Stimulated activated memory B cell treated with anti-CD40 and anti-IgM and Interleukin-4, amounts not matched to agents 10 μg/mL and 1 μg/mL and 100 μg/mL, for 72 hours (primary cell): ENCODE data around the gene BLNK.
A peak's percentile ranks its signal among the peaks of the same experiment; 100 is the strongest.
"Not testable (repeated sequence)": the region's sequence is repeated elsewhere in the genome, so short reads cannot be mapped to it uniquely, and the experiment has no call there.

Experiments used
- ATAC-seq: fragments of 150-1000 bp; cut with Tn5 transposase; 2 replicates; pipeline ENCODE4 v1.10.0; 2021
- H3K27ac Mint-ChIP-seq: one replicate; pipeline ENCODE4 v1.8.0; 2022; ENCODE audit warnings: mild to moderate bottlenecking, mixed read lengths
- H3K27me3 Mint-ChIP-seq: one replicate; pipeline ENCODE4 v1.8.0; 2022; ENCODE audit warnings: mixed read lengths
- H3K36me3 Mint-ChIP-seq: one replicate; pipeline ENCODE4 v1.8.0; 2022; ENCODE audit warnings: mixed read lengths
- H3K4me1 Mint-ChIP-seq: one replicate; pipeline ENCODE4 v1.8.0; 2022; ENCODE audit warnings: mixed read lengths
- H3K4me3 Mint-ChIP-seq: one replicate; pipeline ENCODE4 v1.8.0; 2022; ENCODE audit warnings: mild to moderate bottlenecking, moderate library complexity, mixed read lengths
- H3K9me3 Mint-ChIP-seq: one replicate; pipeline ENCODE4 v1.8.0; 2022; ENCODE audit warnings: mixed read lengths

Gene BLNK

DNA sequence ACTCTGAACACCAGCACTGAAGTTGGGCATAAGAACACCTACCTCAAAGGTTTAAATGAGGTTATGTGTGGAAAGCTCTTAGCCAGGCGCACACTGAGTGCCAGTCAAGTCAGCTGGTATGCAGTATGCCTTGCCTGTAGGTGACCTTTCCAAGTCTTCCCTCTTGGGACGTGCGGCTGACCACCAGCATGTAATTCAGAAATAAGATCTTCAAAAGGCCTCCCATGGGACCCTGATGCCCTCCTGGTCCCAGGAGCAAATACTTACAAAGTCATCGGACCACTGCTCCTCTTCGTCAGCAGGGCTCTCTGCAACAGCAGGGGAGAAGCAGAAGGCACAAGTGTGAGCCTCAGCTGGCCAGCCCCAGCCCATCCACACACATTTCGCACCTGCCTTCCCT, 40.8 kb downstream of the BLNK start:
- peaks cover 49% of the 10 kb centered on the region for H3K36me3 Mint-ChIP-seq
- H3K4me1 Mint-ChIP-seq: peaks cover 55% of the 10 kb centered on the region
- H3K4me3 Mint-ChIP-seq: peak overlapping the region; percentile 10
- H3K27ac Mint-ChIP-seq: peak overlapping the region; percentile 79
- no peaks in the 10 kb centered on the region for H3K9me3 Mint-ChIP-seq
- peak; percentile 94 for ATAC-seq
- no peaks in the 10 kb centered on the region for H3K27me3 Mint-ChIP-seq

DNA sequence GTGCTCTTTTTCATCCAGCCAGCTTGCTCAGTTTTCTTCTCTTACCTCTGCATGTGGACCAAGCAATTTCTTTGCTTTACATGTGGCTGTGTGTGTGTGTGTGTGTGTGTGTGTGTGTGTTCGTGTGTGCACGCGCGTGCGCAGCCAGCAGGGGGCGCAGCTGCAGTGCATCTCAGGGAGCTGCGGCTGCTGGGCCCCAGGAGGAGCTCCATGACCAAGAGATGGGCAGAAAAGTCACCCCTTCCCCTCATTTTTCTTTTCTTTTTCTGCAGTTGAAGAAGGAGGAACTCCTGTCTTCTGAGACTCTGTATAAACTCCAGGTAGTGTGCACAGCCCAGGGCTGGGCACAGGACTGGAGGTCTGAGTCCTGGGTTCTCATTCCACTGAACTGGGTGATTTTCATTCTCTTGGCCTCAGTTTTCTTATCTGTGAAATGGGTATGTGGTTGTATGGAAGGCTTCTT, 41.8 kb downstream of the BLNK start:
- H3K4me3 Mint-ChIP-seq: peak overlapping the region; percentile 34
- peaks cover 43% of the 10 kb centered on the region for H3K36me3 Mint-ChIP-seq
- H3K9me3 Mint-ChIP-seq: no peaks in the 10 kb centered on the region
- peak overlapping the region; percentile 79 for H3K27ac Mint-ChIP-seq
- ATAC-seq: peak; percentile 75
- H3K4me1 Mint-ChIP-seq: peaks cover 46% of the 10 kb centered on the region
- H3K27me3 Mint-ChIP-seq: no peaks in the 10 kb centered on the region

DNA sequence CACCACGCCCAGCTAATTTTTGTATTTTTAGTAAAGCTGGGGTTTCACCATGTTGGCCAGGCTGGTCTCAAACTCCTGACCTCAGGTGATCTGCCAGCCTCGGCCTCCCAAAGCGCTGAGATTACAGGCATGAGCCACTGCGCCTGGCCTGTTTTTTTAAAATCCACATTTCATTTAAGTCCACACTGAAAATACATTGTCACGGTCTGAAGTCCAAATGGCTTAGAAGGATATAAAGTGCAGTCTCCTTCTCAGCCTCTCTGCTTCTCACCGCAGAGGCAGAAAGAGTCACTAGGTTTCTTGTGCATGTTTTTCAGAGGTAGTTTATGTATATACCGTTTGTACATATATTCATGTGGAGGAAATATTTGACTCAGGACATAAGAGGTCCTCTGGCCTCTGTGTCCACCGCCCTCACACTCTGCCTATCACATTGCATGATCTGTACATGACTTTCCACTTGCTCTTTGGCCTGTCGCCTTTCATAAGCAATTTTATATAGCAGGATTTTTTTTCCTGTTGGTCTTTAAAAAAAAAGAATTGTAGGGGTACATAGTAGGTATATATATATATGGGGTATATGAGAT, 42.9 kb downstream of the BLNK start:
- Mint-ChIP-seq H3K9me3 (no peaks in the 10 kb centered on the region), H3K4me1 (peaks cover 35% of the 10 kb centered on the region), H3K27ac (no peak overlapping the region), H3K27me3 (no peaks in the 10 kb centered on the region), H3K4me3 (no peak overlapping the region), H3K36me3 (peaks cover 42% of the 10 kb centered on the region)
- ATAC-seq: no peak

DNA sequence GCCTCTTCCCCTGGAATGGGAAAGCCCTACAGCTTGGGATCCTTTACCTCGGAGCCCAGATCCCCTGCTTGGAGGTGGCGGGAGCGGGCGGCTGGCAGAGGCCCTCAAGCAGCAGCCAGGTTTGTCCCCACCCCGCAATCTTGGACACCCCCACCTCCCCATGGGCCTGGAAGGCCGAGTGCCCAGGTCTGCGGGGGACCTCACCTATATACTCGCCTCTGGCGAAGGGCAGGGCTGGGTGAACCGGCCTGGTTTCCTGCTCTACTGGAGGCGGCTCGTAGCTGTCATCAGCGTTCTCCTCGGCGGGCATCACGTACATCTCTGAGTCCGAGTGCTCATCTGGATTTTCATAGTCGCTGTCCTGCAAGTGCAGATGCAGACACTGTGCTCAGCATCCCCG, 44.2 kb downstream of the BLNK start:
- H3K4me3 Mint-ChIP-seq: no peak overlapping the region
- H3K27me3 Mint-ChIP-seq: no peaks in the 10 kb centered on the region
- no peak for ATAC-seq
- H3K36me3 Mint-ChIP-seq: peaks cover 49% of the 10 kb centered on the region
- H3K4me1 Mint-ChIP-seq: peaks cover 34% of the 10 kb centered on the region
- no peaks in the 10 kb centered on the region for H3K9me3 Mint-ChIP-seq
- no peak overlapping the region for H3K27ac Mint-ChIP-seq

DNA sequence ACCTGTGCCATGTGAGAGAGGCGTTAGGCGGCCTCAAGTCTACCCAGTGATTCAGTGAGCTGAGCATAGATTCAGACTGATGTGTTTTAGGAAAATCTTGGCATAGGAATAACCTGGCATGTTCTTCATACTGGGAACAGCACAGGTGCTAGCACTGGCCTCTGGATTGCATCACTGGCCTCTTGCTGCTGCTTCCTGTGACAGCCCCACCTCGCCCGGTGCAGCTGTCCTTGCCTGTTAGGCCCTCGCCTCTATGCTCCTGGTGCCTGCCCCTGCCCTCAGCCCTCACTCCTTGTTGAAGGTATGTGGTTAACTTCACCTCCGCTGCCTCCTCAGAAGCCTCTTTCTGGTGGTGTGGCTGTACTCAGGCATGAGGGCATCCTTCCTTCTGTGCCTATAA, 46.2 kb downstream of the BLNK start:
- H3K27ac Mint-ChIP-seq: no peak overlapping the region
- no peaks in the 10 kb centered on the region for H3K27me3 Mint-ChIP-seq
- H3K9me3 Mint-ChIP-seq: no peaks in the 10 kb centered on the region
- H3K4me1 Mint-ChIP-seq: peaks cover 19% of the 10 kb centered on the region
- H3K4me3 Mint-ChIP-seq: no peak overlapping the region
- no peak for ATAC-seq
- H3K36me3 Mint-ChIP-seq: peaks cover 62% of the 10 kb centered on the region

DNA sequence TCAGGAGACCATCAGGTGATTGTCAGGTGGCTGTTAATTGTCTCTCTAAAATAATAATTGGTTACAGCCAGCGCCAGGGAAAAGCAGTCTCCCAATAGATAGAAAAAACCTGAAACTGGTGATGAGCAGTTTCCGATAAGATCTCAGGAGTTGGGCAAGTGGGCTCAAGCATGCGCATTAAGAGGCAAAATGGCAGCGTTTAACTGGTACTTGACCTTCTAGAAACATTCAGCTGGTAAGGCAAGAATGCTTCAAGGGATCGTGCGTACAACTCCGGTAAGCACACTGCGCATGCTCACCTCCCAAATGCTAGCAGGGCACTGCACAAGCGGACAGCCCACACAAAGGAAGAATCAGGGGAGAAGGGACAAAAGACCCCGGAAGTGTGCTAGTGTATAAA, 48.5 kb downstream of the BLNK start:
- peak overlapping the region; percentile 58 for H3K27ac Mint-ChIP-seq
- no peaks in the 10 kb centered on the region for H3K9me3 Mint-ChIP-seq
- peaks cover 9% of the 10 kb centered on the region for H3K4me1 Mint-ChIP-seq
- ATAC-seq: no peak
- H3K36me3 Mint-ChIP-seq: peaks cover 68% of the 10 kb centered on the region
- H3K4me3 Mint-ChIP-seq: no peak overlapping the region
- H3K27me3 Mint-ChIP-seq: no peaks in the 10 kb centered on the region

DNA sequence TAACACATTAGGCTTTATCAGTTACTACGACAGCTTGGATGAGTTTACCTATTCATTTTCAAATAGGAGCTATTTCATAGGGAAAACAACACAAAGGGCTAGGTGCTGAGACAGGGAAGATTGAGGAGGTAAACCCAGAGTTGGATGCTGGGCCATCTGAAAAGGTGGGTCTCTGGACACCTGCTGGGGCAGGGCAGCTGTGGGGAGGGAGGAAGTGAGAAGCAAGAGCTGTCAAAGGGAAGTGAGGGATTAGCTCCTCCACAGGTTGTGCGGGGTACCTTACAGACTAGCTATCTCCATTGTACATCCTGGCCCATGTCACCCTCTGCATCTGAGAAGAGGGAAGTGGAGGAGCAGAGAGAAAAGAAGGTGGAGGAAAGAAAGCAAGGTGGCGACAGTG, 48.9 kb downstream of the BLNK start:
- ATAC-seq: no peak
- Mint-ChIP-seq H3K9me3 (no peaks in the 10 kb centered on the region), H3K27ac (peak overlapping the region; percentile 58), H3K36me3 (peaks cover 67% of the 10 kb centered on the region), H3K27me3 (no peaks in the 10 kb centered on the region), H3K4me1 (peaks cover 9% of the 10 kb centered on the region), H3K4me3 (no peak overlapping the region)

DNA sequence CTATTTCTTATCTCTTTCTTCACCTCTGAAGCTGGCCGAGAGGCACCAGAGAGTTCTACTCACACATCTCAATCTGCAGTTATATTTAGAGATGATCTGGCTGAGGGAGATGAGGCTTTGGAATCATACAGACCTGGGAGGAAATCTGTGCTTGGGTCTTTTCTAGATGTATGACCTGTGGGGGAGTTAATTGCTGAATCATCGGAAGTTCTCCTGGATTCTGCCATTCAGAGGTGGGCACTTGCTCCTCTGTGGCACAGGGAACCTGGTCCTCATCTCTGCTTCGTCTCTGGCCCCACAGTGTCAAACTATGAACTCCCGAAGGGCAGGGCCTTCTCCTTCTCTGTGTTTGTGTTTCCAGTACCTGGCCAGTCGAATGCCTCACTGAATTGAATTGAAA, 52.5 kb downstream of the BLNK start:
- no peak for ATAC-seq
- Mint-ChIP-seq H3K36me3 (peaks cover 93% of the 10 kb centered on the region), H3K27ac (peak overlapping the region; percentile 26), H3K27me3 (no peaks in the 10 kb centered on the region), H3K4me3 (no peak overlapping the region), H3K4me1 (peaks cover 15% of the 10 kb centered on the region), H3K9me3 (no peaks in the 10 kb centered on the region)

DNA sequence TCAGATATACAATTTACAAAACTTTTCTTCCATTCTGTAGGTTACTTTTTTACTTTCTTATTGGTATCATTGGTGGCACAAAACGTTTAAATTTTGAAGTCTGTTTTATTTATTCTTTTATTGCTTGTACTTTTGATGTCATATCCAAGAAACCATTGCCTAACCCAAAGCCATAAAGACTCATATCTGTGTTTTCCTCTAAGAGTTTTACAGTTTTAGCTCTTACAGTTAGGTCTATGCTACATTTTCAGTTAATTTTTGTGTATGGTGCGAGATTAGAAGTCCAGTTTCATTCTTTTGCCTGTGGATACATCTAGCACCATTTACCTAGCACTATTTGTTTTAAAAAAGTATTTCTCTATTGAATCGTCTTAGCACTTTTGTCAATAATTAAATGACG, 53.7 kb downstream of the BLNK start:
- H3K27ac Mint-ChIP-seq: no peak overlapping the region
- peaks cover 93% of the 10 kb centered on the region for H3K36me3 Mint-ChIP-seq
- no peak for ATAC-seq
- no peaks in the 10 kb centered on the region for H3K27me3 Mint-ChIP-seq
- H3K4me3 Mint-ChIP-seq: no peak overlapping the region
- peaks cover 21% of the 10 kb centered on the region for H3K4me1 Mint-ChIP-seq
- no peaks in the 10 kb centered on the region for H3K9me3 Mint-ChIP-seq

DNA sequence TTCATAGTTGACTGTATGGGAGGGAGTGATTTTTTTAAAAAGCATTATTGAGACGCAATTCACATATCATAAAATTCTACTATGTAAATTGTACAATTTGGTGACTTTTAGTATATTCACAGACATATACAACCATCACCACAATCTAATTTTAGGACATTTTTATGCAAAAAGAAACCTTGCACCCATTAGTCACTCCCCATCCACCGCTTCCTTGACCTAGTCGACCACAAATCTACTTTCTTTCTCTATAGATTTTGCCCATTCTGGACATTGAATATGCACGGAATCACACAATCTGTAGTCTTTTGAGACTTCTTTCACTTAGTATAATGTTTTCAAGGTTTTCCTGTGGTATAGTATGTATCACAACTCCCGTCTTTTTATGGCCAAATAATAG, 54.6 kb downstream of the BLNK start:
- no peak overlapping the region for H3K27ac Mint-ChIP-seq
- no peak overlapping the region for H3K4me3 Mint-ChIP-seq
- no peak for ATAC-seq
- H3K4me1 Mint-ChIP-seq: peaks cover 14% of the 10 kb centered on the region
- peaks cover 86% of the 10 kb centered on the region for H3K36me3 Mint-ChIP-seq
- H3K9me3 Mint-ChIP-seq: no peaks in the 10 kb centered on the region
- no peaks in the 10 kb centered on the region for H3K27me3 Mint-ChIP-seq

DNA sequence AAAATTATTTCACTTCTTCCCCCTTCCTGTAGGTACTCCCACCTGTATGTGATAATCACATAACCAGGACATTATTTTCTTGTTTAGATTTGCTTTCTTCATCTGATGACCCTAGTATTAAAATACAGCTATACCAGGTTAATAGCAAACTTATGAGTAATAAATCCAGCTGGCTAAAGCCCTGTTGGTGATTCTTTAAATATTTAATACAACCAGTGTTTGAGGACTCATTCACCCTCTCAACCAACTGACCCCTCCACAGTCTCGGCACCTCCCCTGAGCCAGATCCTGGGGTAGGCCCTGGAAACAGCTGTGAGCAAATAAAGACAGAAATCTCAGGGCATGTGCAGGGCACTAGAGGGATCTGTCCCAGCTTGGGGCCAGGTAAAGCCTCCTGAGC, 58.5 kb downstream of the BLNK start:
- ATAC-seq: no peak
- Mint-ChIP-seq H3K27ac (peak overlapping the region; percentile 38), H3K4me3 (no peak overlapping the region), H3K9me3 (no peaks in the 10 kb centered on the region), H3K4me1 (peaks cover 14% of the 10 kb centered on the region), H3K27me3 (no peaks in the 10 kb centered on the region), H3K36me3 (peaks cover 79% of the 10 kb centered on the region)

DNA sequence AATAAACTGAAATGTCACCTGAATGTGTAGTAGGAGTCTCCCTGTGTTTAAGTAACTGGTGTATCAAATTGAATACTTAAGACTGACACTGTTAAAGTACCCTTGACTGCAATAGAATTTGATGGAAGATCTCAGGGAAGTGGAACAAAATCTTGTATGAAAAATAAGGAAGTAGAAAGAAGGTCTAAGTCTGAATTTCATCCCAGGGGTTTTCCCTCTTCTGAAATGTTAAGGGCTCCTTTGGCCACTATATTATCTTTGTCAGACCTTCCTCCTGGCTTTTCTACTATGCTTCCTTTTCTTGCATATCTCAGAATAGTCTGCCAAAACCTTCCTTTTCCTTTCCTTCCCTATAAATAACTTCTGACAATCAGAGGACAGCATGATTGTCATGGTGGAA, 59.6 kb downstream of the BLNK start:
- H3K9me3 Mint-ChIP-seq: no peaks in the 10 kb centered on the region
- no peaks in the 10 kb centered on the region for H3K27me3 Mint-ChIP-seq
- no peak for ATAC-seq
- peak overlapping the region; percentile 41 for H3K27ac Mint-ChIP-seq
- no peak overlapping the region for H3K4me3 Mint-ChIP-seq
- peaks cover 76% of the 10 kb centered on the region for H3K36me3 Mint-ChIP-seq
- H3K4me1 Mint-ChIP-seq: peaks cover 14% of the 10 kb centered on the region

DNA sequence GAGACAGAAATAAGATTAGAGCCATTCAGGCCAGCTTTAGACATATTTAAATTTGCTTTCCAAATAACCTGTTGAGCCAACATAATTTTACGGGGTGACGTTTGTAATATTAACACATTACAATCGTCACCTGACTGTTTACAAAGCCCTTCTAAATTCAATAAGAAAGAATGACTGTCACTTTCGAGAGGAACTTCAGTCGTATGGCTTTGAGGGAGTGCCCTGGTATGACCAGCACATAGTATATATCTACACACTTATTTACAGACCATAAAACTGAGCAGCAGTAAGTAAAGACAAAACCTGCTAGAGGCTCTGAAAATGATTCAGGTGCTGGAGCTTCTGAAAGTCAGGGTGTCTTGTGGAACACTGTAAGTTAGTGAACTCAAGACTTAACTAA, 62.4 kb downstream of the BLNK start:
- peak overlapping the region; percentile 58 for H3K27ac Mint-ChIP-seq
- peaks cover 8% of the 10 kb centered on the region for H3K4me1 Mint-ChIP-seq
- ATAC-seq: no peak
- no peak overlapping the region for H3K4me3 Mint-ChIP-seq
- peaks cover 70% of the 10 kb centered on the region for H3K36me3 Mint-ChIP-seq
- H3K9me3 Mint-ChIP-seq: no peaks in the 10 kb centered on the region
- no peaks in the 10 kb centered on the region for H3K27me3 Mint-ChIP-seq

DNA sequence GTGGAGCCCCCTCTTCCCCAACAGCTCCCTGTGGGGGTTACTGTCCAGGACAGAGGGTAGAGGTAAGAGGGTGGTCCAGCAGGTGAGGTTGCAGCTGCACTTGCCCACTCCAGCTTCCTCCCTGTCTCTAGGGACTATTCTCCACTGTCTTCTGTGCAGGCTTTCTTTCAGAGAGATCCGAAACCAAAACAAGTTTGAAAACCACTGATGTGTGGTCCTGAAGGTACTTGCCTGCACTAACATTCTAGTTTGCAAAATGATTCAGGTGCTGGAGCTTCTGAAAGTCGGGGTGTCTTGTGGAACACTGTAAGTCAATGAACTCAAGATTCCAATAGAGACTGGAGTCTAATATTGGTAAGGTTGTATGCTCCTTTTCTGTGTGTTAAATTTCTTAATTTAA, 63.1 kb downstream of the BLNK start:
- ATAC-seq: no peak
- Mint-ChIP-seq H3K27ac (peak overlapping the region; percentile 58), H3K27me3 (no peaks in the 10 kb centered on the region), H3K36me3 (peaks cover 67% of the 10 kb centered on the region), H3K4me3 (no peak overlapping the region), H3K9me3 (no peaks in the 10 kb centered on the region), H3K4me1 (peaks cover 5% of the 10 kb centered on the region)

DNA sequence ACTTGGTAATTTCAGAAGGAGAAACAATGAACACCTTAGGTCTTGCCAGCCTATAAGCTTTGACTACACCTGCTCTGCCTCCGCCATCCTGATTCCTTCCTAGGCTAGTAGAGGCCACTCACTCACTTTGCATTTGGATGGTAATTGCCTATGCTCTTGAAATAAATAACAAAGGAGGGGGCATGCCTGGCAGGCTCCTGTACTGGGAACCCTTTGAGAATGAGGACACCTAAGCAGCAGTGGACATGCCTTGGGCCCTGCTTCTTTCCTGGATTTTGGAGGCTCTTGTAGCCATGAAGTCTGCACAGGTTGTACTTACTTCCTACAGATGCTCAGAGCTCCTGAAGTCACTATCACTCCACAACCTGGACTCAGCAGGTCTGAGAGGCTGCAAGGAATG, 65.8 kb downstream of the BLNK start:
- H3K27ac Mint-ChIP-seq: no peak overlapping the region
- H3K27me3 Mint-ChIP-seq: no peaks in the 10 kb centered on the region
- peaks cover 68% of the 10 kb centered on the region for H3K36me3 Mint-ChIP-seq
- H3K9me3 Mint-ChIP-seq: no peaks in the 10 kb centered on the region
- ATAC-seq: no peak
- H3K4me3 Mint-ChIP-seq: no peak overlapping the region
- H3K4me1 Mint-ChIP-seq: no peaks in the 10 kb centered on the region

DNA sequence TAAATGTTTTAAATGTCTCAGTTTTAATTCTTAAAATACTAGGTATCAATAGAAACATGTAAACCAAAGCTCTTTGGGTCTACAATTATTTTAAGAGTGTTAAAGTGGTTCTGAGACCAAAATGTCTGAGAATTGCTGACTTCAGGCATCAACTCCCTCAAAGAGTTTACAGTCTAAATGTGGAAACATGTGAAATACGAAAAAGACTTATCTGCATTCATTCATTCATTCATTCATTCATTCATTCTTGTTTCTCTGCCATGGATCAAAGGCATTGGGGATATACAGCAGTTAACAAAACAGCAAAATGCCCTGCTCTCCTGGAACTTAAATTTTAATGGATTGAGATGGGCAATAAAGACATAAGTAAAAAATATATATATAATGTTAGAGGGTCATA, 69.8 kb downstream of the BLNK start:
- Mint-ChIP-seq H3K4me1 (no peaks in the 10 kb centered on the region), H3K4me3 (no peak overlapping the region), H3K9me3 (no peaks in the 10 kb centered on the region), H3K27ac (no peak overlapping the region), H3K27me3 (no peaks in the 10 kb centered on the region), H3K36me3 (peaks cover 84% of the 10 kb centered on the region)
- ATAC-seq: no peak

DNA sequence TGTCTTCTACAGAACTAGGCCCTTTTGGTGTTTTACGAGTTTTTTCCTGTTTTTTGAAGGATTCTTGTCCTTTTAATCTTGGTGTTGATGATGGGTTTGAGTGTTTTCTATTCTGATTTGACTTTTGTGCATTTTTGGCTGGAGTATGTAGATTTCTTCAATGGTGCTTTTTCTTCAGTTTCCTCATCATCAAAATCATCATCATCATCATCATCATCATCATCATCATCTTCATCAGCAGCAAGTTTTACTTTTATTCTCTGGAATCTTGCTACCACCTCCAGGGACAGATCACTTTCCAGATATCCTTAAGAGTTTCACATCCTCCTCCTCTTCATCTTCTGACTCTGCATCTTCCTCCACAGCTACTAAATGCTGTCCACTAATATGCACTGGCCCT, 81.9 kb downstream of the BLNK start:
- peaks cover 58% of the 10 kb centered on the region for H3K36me3 Mint-ChIP-seq
- not testable (repeated sequence) for H3K4me1 Mint-ChIP-seq, H3K4me3 Mint-ChIP-seq, H3K27me3 Mint-ChIP-seq, ATAC-seq, H3K27ac Mint-ChIP-seq
- H3K9me3 Mint-ChIP-seq: peaks cover 34% of the 10 kb centered on the region
